ENCODE data around the gene ATXN7L1. TPM values are rescaled to one million over a fixed set of nuclear protein-coding genes. Genes with fewer than 3 reads are reported as not detected.

The ATXN7L1 gene
- total RNA-seq, 1 donor, result 17.3 TPM

DNA sequence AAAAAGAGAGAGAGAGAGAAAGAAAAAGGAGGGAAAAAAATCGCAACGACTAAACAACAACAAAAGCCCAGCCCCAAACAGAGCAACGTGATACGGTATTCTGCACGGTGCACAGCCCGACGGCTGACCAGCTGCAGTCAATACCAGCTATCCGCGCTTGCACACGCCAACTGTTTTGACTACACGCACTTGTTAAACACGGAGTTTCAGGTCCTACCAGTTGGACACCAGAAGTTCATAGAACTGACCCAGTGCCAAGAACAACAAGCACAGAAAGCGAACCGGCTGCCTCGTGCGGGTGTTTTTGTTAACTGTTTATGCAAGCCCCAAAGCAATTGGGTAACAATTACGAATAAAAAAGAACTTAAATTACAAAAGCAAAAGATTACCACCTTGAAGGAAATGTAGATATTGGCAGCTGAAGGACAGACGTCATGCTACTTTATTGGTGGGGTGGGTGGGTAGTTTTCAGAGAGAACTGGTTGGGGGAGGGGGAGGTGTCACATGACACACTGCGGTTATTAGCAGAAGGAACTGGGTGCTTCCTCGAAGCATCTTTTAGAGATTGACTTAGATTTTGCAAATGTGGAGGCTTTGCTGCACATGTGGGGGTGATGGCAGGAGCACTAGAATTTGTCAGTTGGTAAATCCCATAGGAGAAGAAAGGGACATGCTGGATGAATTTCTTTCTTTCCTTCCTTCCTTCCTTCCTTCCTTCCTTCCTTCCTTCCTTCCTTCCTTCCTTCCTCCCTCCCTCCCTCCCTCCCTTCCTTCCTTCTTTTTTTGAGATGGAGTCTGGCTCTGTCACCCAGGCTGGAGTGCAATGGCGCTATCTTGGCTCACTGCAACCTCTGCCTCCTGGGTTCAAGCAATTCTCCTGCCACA lies 184.5 kb downstream of the ATXN7L1 start:
- peak; percentile 95 for DNase-seq (ENCODE audit: low read depth)
- TF ChIP-seq, protein P1, sequence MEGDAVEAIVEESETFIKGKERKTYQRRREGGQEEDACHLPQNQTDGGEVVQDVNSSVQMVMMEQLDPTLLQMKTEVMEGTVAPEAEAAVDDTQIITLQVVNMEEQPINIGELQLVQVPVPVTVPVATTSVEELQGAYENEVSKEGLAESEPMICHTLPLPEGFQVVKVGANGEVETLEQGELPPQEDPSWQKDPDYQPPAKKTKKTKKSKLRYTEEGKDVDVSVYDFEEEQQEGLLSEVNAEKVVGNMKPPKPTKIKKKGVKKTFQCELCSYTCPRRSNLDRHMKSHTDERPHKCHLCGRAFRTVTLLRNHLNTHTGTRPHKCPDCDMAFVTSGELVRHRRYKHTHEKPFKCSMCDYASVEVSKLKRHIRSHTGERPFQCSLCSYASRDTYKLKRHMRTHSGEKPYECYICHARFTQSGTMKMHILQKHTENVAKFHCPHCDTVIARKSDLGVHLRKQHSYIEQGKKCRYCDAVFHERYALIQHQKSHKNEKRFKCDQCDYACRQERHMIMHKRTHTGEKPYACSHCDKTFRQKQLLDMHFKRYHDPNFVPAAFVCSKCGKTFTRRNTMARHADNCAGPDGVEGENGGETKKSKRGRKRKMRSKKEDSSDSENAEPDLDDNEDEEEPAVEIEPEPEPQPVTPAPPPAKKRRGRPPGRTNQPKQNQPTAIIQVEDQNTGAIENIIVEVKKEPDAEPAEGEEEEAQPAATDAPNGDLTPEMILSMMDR (IDR thresholded peaks at IDR 0.05; ENCODE audit: insufficient read depth, low read depth, low read length), result no peak
- H3K4me3 ChIP-seq (ENCODE audit: low read depth, low read length), result peak overlapping the region; percentile 61

DNA sequence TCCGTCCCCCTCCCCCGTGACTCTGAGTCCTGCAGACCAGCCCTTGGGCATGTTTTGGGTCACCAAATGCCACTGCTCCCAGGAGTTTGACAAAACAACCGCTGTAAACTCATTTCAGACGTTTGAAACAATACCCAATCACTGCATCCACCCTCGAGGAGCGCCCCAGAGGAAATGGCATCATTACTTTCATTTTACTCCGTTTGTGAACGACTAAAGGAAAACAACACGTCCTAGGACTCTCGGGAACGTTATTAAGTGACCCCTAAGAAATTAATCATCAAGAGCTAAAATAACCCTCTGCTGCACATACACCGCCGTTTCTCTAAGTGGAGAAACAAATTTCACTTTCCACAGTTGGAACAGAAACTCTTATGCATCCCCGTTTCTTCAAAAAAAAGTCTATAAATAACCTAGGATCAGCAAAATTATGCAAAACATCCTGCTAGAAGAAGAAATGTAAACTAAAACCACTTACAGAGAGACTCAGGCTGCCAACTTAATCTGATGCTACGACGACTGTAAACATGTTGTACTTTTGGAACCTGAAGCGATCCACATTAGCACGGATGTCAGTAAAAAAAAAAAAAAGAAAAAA lies 185.2 kb downstream of the ATXN7L1 start:
- TF ChIP-seq, protein P1 (IDR thresholded peaks at IDR 0.05; ENCODE audit: insufficient read depth, low read depth, low read length), result no peak

DNA sequence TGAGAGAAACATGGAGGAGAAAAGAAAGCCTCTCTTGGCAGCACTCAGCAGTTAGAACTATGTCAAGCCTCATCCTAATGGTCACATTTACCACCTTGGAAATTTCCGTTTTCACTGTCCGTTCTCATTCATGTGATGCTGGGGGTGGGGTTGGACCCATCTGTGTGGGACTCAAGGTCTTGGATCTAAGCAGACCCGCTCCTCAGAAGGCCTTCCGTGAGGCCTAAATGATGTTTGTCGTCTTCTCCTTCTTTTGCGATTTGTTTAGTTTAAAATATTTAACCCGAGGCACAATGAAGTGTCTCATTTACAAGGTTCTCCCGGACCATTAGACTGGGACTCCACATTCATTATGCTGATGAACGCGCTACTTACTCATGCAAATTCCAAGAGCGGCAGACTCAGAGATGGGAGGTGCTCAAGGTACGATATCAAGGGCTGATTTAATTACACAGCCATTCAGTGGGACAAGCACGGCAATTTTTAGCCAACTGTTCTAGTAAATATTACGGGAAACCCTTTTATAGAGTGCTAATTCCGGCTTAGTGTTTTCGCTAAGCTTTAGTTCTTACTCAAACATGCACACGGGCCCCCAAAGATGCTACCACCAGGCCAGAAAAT lies 186.0 kb downstream of the ATXN7L1 start:
- DNase-seq (ENCODE audit: low read depth), result peak; percentile 17
- TF ChIP-seq, protein P1 (IDR thresholded peaks at IDR 0.05; ENCODE audit: insufficient read depth, low read depth, low read length), result no peak
- peak overlapping the region; percentile 61 for H3K4me3 ChIP-seq (ENCODE audit: low read depth, low read length)

More for the DNA sequence above, 185.2 kb downstream of the ATXN7L1 start:
- DNase-seq (ENCODE audit: low read depth), result peak; percentile 89
- H3K4me3 ChIP-seq (ENCODE audit: low read depth, low read length), result peak overlapping the region; percentile 61

DNA sequence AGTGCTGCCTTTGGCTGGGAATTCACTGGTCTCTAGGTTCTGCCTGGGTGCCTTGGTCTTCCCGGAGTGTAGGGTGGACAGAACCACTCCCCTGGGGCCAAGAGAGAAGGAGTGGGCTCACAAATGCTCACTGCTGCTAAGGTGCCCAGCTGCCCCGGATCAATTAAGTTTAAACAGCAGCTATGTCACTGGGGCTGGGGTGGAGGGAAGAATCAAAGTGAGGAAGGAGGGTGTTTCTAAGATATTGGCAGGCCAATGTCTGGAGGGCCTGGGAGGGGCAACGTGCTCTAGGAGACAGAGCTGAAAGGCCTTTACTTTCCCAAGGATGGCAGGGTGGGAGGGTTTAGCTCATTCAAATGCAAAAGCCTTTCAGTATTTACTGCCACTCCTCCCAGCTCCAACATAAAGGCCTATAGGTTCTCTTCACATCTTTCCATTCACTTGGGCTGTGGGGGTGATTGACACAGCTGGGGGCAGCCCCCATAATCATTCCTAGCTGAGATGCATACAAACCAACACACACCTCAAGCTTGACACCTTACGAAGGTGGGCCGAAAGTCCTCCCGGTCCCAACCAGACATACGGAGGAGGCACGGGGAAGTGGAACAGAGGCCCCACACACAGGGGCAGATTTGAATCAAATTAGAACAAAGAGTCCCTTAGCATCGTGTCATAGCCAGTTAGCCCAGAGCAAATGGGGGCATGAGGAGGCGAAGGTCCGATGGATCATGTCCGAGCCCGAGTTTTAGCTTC lies 187.2 kb downstream of the ATXN7L1 start:
- H3K4me3 ChIP-seq (ENCODE audit: low read depth, low read length), result no peak overlapping the region
- no peak for DNase-seq (ENCODE audit: low read depth)
- TF ChIP-seq, protein P1 (IDR thresholded peaks at IDR 0.05; ENCODE audit: insufficient read depth, low read depth, low read length), result no peak

DNA sequence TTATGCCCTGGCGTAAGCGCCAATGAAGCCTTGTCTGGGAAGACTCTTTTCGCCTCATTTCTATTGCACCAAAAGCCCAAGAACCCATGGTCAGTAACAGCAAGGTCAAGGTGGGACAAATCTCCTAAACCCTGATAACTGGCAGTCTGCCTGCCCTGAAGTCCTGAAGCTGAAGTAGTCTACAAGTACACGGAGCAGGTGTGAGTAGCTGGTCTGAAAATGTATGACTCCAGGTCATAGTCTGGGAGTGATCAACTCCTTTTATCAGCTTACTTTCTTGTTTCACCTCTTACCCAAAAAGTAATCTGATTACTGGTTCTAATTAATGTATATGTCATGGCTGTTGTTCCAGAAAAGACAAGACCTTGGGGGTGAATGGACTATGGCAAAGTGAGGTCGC lies 187.8 kb downstream of the ATXN7L1 start:
- no peak overlapping the region for H3K4me3 ChIP-seq (ENCODE audit: low read depth, low read length)
- DNase-seq (ENCODE audit: low read depth), result no peak
- TF ChIP-seq, protein P1 (IDR thresholded peaks at IDR 0.05; ENCODE audit: insufficient read depth, low read depth, low read length), result no peak

DNA sequence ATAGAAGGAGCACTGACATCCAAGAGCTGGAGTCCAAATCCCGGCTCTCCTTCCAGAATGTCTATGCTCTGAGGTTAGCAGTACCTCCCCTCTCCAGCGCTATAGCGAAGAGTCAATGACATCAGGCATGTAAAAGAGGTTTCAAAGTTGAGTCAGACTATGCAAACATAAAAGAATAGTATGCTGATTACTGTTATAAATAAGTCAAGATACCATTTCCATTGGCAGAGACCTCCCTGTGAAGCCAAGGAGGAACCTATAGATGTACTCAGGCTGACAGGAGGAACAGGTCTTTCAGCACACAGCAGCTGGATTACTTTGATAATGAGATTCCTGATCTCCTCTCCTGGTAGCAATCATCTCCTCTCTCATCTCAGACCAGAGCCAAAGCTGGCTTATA lies 191.2 kb downstream of the ATXN7L1 start:
- TF ChIP-seq, protein P1 (IDR thresholded peaks at IDR 0.05; ENCODE audit: insufficient read depth, low read depth, low read length), result no peak
- DNase-seq (ENCODE audit: low read depth), result no peak
- no peak overlapping the region for H3K4me3 ChIP-seq (ENCODE audit: low read depth, low read length)

Data from fibroblast of villous mesenchyme (primary cell).